ENCODE results near the gene TNNI3.

GRCh38 chr19:55193481-55193880 is 35.9 kb upstream of the TNNI3 start:
- TF ChIP-seq, protein P1, sequence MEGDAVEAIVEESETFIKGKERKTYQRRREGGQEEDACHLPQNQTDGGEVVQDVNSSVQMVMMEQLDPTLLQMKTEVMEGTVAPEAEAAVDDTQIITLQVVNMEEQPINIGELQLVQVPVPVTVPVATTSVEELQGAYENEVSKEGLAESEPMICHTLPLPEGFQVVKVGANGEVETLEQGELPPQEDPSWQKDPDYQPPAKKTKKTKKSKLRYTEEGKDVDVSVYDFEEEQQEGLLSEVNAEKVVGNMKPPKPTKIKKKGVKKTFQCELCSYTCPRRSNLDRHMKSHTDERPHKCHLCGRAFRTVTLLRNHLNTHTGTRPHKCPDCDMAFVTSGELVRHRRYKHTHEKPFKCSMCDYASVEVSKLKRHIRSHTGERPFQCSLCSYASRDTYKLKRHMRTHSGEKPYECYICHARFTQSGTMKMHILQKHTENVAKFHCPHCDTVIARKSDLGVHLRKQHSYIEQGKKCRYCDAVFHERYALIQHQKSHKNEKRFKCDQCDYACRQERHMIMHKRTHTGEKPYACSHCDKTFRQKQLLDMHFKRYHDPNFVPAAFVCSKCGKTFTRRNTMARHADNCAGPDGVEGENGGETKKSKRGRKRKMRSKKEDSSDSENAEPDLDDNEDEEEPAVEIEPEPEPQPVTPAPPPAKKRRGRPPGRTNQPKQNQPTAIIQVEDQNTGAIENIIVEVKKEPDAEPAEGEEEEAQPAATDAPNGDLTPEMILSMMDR (IDR thresholded peaks at IDR 0.05): no peak
- TF ChIP-seq POLR2A (IDR thresholded peaks at IDR 0.05): no peak
